PC-9 (cell line): ENCODE measurements around the gene LRIG1. TPM values are rescaled to one million over a fixed set of nuclear protein-coding genes. Genes with fewer than 3 reads are reported as not detected.

Experiments used
- BruUV-seq: library from RNA; stranded (reverse); fragments of 400-500 nt; replicated peaks from 2 replicates; lab custom pipeline; 2021; lab: Mats Ljungman, UMichigan
- CTCF ChIA-PET: fragments of 300-600 bp; sonication (Branson Sonifier 250); formaldehyde crosslinking; loops from one replicate; lab custom pipeline; 2022; ENCODE audit warnings: antibody characterized with exemption; lab: Charles Lee
- POLR2A ChIA-PET: fragments of 300-600 bp; sonication (Branson Sonifier 250); formaldehyde crosslinking; loops from one replicate; lab custom pipeline; 2022; ENCODE audit warnings: antibody characterized with exemption; ENCODE audit not compliant: unreplicated experiment; lab: Charles Lee
- DNase-seq, 2 experiments: peaks; one replicate each; pipeline versions ENCODE4 v3.0.0 to v3.0.0-alpha.2; 2015 to 2022; ENCODE audit warnings: mixed read lengths in 1 of 2
- H2AFZ ChIP-seq: fragments of 200-600 bp; sonication (generic); 2 replicates; pipeline ENCODE4 v1.8.1; 2017; ENCODE audit warnings: antibody characterized with exemption
- H3F3A ChIP-seq: fragments of 200-600 bp; sonication (generic); 2 replicates; pipeline ENCODE4 v1.8.1; 2017; ENCODE audit warnings: antibody characterized with exemption, mild to moderate bottlenecking, low read depth; ENCODE audit not compliant: insufficient read depth
- H3K27ac ChIP-seq: fragments of 200-600 bp; sonication (generic); 2 replicates; pipeline ENCODE4 v1.6.1; 2016; ENCODE audit warnings: mixed run types
- H3K27me3 ChIP-seq: fragments of 200-600 bp; sonication (generic); 2 replicates; pipeline ENCODE4 v1.6.1; 2016; ENCODE audit warnings: low read depth, mixed run types; ENCODE audit not compliant: insufficient read depth
- H3K36me3 ChIP-seq: fragments of 200-600 bp; sonication (generic); 2 replicates; pipeline ENCODE4 v1.6.1; 2016; ENCODE audit warnings: low read depth, mixed run types
- H3K4me1 ChIP-seq: fragments of 200-600 bp; sonication (generic); replicated peaks from 2 replicates; pipeline ENCODE4 v1.6.1; 2016; ENCODE audit warnings: mixed run types; ENCODE audit not compliant: insufficient read depth
- H3K4me2 ChIP-seq: fragments of 200-600 bp; sonication (generic); 2 replicates; pipeline ENCODE4 v1.6.1; 2017; ENCODE audit warnings: mixed run types
- H3K4me3 ChIP-seq: fragments of 200-600 bp; sonication (generic); 2 replicates; pipeline ENCODE4 v1.6.1; 2016; ENCODE audit warnings: mixed run types
- H3K79me2 ChIP-seq: fragments of 200-600 bp; sonication (generic); 2 replicates; pipeline ENCODE4 v1.6.1; 2017; ENCODE audit warnings: low read depth, mixed run types
- H3K9me2 ChIP-seq: fragments of 200-600 bp; sonication (generic); 2 replicates; pipeline ENCODE4 v1.8.1; 2017; ENCODE audit warnings: mild to moderate bottlenecking; ENCODE audit not compliant: insufficient read depth
- H3K9me3 ChIP-seq: fragments of 200-600 bp; sonication (generic); 2 replicates; pipeline ENCODE4 v1.8.1; 2016; ENCODE audit warnings: low read depth; ENCODE audit not compliant: insufficient read depth
- H4K20me1 ChIP-seq: fragments of 200-600 bp; sonication (generic); 2 replicates; pipeline ENCODE4 v1.8.1; 2017; ENCODE audit not compliant: insufficient read depth
- EZH2 ChIP-seq: fragments of 200-600 bp; sonication (generic); IDR thresholded peaks from 2 replicates; pipeline ENCODE4 v1.8.0; 2017; ENCODE audit warnings: antibody characterized with exemption, low read depth
- intact Hi-C: fragments of 100-400 bp; cut with micrococcal nuclease; formaldehyde crosslinking; loops from one replicate; pipeline ENCODE4 v1.10.0; 2022; ENCODE audit not compliant: unreplicated experiment
- total RNA-seq: library from RNA; stranded (reverse); gene quantifications from 2 replicates; pipeline ENCODE4 v1.2.3, GENCODE V29; 2021
- TF ChIP-seq, protein P1 (sequence below): fragments of 200-600 bp; sonication (generic); conservative IDR thresholded peaks from 2 replicates; pipeline ENCODE4 v1.6.1; 2017; ENCODE audit warnings: mixed run types, antibody characterized with exemption, mild to moderate bottlenecking, moderate library complexity

The LRIG1 gene
- total RNA-seq, 1 experiment from 2014 or later: not detected

DNA sequence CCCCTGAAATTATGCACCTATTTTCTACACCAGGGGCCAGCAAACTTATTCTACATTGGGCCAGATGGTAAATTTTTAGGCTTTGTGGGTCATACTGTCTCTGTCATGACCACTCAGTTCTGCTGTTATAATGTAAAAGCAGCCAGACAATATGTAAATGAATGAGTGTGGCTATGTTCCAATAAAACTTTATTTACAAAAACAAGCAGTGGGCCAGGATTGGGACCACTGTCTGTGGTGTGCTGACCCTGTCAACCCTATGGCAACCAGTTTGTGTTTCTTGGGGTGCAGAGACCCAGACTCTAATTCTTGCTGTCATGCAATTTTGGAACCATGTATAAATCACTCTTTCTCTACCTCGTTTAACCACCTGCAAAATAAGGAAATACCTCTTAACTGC lies 74.7 kb downstream of the LRIG1 start:
- intact Hi-C loops: no loop called here
- BruUV-seq: no TSS peak
- DNase-seq: no peak

DNA sequence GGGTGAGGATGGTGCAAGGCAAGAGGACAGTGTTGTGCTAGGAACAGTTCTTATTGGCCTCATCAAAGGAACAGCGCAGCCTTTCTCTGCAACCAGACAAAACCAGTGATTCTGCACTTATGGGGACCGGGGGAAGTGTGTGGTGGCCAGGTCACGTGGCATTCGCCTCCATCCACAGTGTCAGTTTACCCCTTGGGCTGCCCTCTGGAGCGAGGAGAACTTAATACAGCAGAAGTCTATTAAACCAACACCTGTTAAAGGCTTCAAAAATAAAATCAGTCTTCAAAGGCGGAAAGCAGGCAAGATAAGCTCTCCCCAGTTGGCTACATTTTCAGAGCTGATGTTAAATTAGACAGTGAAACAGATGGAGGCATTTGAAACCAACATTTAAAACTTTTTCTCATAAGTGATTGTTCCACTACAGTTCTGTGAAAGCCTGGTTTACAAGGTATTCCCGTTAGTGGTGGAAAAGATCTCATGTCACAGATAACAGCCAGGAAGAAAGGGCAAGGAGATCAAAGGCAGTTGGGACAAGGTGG lies 75.2 kb downstream of the LRIG1 start:
- ChIA-PET POLR2A (no interaction called here), CTCF (no interaction called here)
- Histone ChIP-seq H3K4me3 (no peak overlapping the region), H3K4me1 (no peaks in the 10 kb centered on the region; the same call in 1 of the 2 replicates), H3K9me3 (no peaks in the 10 kb centered on the region), H3K79me2 (no peaks in the 10 kb centered on the region), H3K9me2 (no peaks in the 10 kb centered on the region), H3K4me2 (no peak overlapping the region), H4K20me1 (no peaks in the 10 kb centered on the region), H3K27me3 (peaks cover 4% of the 10 kb centered on the region; the same call in 1 of the 2 replicates), H3K27ac (no peak overlapping the region), H2AFZ (no peak overlapping the region), H3K36me3 (no peaks in the 10 kb centered on the region), H3F3A (no peaks in the 10 kb centered on the region)
- intact Hi-C loops: no loop called here
- TF ChIP-seq EZH2: no peak
- TF ChIP-seq, protein P1, sequence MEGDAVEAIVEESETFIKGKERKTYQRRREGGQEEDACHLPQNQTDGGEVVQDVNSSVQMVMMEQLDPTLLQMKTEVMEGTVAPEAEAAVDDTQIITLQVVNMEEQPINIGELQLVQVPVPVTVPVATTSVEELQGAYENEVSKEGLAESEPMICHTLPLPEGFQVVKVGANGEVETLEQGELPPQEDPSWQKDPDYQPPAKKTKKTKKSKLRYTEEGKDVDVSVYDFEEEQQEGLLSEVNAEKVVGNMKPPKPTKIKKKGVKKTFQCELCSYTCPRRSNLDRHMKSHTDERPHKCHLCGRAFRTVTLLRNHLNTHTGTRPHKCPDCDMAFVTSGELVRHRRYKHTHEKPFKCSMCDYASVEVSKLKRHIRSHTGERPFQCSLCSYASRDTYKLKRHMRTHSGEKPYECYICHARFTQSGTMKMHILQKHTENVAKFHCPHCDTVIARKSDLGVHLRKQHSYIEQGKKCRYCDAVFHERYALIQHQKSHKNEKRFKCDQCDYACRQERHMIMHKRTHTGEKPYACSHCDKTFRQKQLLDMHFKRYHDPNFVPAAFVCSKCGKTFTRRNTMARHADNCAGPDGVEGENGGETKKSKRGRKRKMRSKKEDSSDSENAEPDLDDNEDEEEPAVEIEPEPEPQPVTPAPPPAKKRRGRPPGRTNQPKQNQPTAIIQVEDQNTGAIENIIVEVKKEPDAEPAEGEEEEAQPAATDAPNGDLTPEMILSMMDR: no peak
- DNase-seq: no peak
- BruUV-seq: no TSS peak

More for the DNA sequence above, 74.7 kb downstream of the LRIG1 start:
- no peaks in the 10 kb centered on the region for H4K20me1 ChIP-seq
- H3K27ac ChIP-seq: no peak overlapping the region
- H3K9me3 ChIP-seq: no peaks in the 10 kb centered on the region
- no peaks in the 10 kb centered on the region; the same call in 1 of the 2 replicates for H3K4me1 ChIP-seq
- no peak overlapping the region for H3K4me2 ChIP-seq
- POLR2A ChIA-PET: no interaction called here
- H3K27me3 ChIP-seq: peaks cover 4% of the 10 kb centered on the region; the same call in 1 of the 2 replicates
- H3K4me3 ChIP-seq: no peak overlapping the region
- H3K36me3 ChIP-seq: no peaks in the 10 kb centered on the region
- no peaks in the 10 kb centered on the region for H3K79me2 ChIP-seq
- no peaks in the 10 kb centered on the region for H3F3A ChIP-seq
- no peak for TF ChIP-seq EZH2
- TF ChIP-seq, protein P1: no peak
- no peaks in the 10 kb centered on the region for H3K9me2 ChIP-seq
- H2AFZ ChIP-seq: no peak overlapping the region
- CTCF ChIA-PET: no interaction called here

DNA sequence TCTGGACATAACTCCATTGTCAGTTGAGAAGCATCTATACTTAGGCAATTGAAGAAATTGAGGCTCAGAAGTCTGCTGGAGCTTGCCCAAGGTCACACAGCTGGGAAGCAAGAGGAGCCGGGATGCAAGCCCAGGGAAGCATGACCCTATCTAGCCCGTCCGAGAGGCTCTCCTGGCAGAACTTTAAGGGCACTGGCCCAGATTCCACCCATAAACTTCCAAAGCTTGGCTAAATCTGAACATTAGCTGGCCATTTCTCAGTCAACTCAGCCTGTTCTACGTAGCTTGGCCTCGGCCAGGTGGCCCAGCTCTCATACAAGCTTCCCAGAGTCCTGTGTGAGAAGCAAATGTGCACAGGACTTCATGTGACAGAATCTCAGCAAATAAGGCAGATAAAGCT lies 75.8 kb downstream of the LRIG1 start:
- Histone ChIP-seq H3K27ac (no peak overlapping the region), H3K79me2 (no peaks in the 10 kb centered on the region), H3K9me2 (no peaks in the 10 kb centered on the region), H3K4me1 (no peaks in the 10 kb centered on the region; the same call in 1 of the 2 replicates), H3K9me3 (no peaks in the 10 kb centered on the region), H4K20me1 (no peaks in the 10 kb centered on the region), H3K36me3 (no peaks in the 10 kb centered on the region), H2AFZ (no peak overlapping the region), H3K4me3 (no peak overlapping the region), H3K27me3 (peaks cover 4% of the 10 kb centered on the region; the same call in 1 of the 2 replicates), H3F3A (no peaks in the 10 kb centered on the region), H3K4me2 (no peak overlapping the region)
- CTCF ChIA-PET: no interaction called here
- TF ChIP-seq, protein P1: no peak
- no peak for TF ChIP-seq EZH2
- intact Hi-C loops: no loop called here
- POLR2A ChIA-PET: no interaction called here
- no TSS peak for BruUV-seq
- DNase-seq: no peak
